Activated T-helper 1 cell treated with anti-CD3 and anti-CD28 coated beads, Interleukin-12 subunit alpha, Interleukin-12 subunit beta, Interleukin-2, Interleukin-4 antibody, amounts not matched to agents 30 ng/mL and 10 ng/mL and 1 ng/mL, durations not matched to agents 14 hours and 24 hours and 36 hours (primary cell): ENCODE data around the gene YPEL3. TPM values are rescaled to one million over a fixed set of nuclear protein-coding genes. Genes with fewer than 3 reads are reported as not detected.

ENCODE experiments used
- DNase-seq: peaks from one replicate; pipeline ENCODE4 v3.0.0; 2021; ENCODE audit warnings: low spot score
- H3K27ac Mint-ChIP-seq: one replicate; pipeline ENCODE4 v1.8.0; 2021; ENCODE audit warnings: mild to moderate bottlenecking, mixed read lengths
- H3K27me3 Mint-ChIP-seq: one replicate; pipeline ENCODE4 v1.8.0; 2022; ENCODE audit warnings: mild to moderate bottlenecking, moderate library complexity, mixed read lengths; ENCODE audit not compliant: insufficient read depth
- H3K36me3 Mint-ChIP-seq: one replicate; pipeline ENCODE4 v1.8.0; 2021; ENCODE audit warnings: low read depth, mixed read lengths
- H3K4me1 Mint-ChIP-seq: one replicate; pipeline ENCODE4 v1.8.0; 2021; ENCODE audit warnings: low read depth, mixed read lengths
- H3K4me3 Mint-ChIP-seq: one replicate; pipeline ENCODE4 v1.8.0; 2021; ENCODE audit warnings: mild to moderate bottlenecking, moderate library complexity, mixed read lengths
- H3K9me3 Mint-ChIP-seq: one replicate; pipeline ENCODE4 v1.8.0; 2021; ENCODE audit warnings: mixed read lengths
- intact Hi-C: fragments of 100-400 bp; cut with micrococcal nuclease; formaldehyde crosslinking; loops from one replicate; pipeline ENCODE4 v1.15.1; 2024
- total RNA-seq: library from RNA; stranded (reverse); gene quantifications from 2 replicates; pipeline ENCODE4 v1.2.3, GENCODE V29; 2022

The YPEL3 gene
- total RNA-seq, 1 donor from 2014 or later: 15.1 TPM

GRCh38 chr16:30084096-30084815 is 11.8 kb downstream of the YPEL3 start:
- Mint-ChIP-seq H3K27ac (no peak overlapping the region), H3K9me3 (no peaks in the 10 kb centered on the region), H3K36me3 (peaks cover 33% of the 10 kb centered on the region), H3K27me3 (no peaks in the 10 kb centered on the region), H3K4me1 (peaks cover 18% of the 10 kb centered on the region), H3K4me3 (no peak overlapping the region)
- no peak for DNase-seq
- intact Hi-C loops: no loop called here

- H3K4me1 Mint-ChIP-seq: peaks cover 10% of the 10 kb centered on the region
- no peaks in the 10 kb centered on the region for H3K9me3 Mint-ChIP-seq
- H3K27ac Mint-ChIP-seq: peak overlapping the region; percentile 42
- H3K4me3 Mint-ChIP-seq: no peak overlapping the region
- intact Hi-C loops: no loop called here
- DNase-seq: no peak
- H3K36me3 Mint-ChIP-seq: peaks cover 33% of the 10 kb centered on the region
- no peaks in the 10 kb centered on the region for H3K27me3 Mint-ChIP-seq
Observed at GRCh38 chr16:30083216-30084055, 12.6 kb downstream of the YPEL3 start.

GRCh38 chr16:30082545-30083090 is 13.4 kb downstream of the YPEL3 start:
- peaks cover 37% of the 10 kb centered on the region for H3K36me3 Mint-ChIP-seq
- no peaks in the 10 kb centered on the region for H3K27me3 Mint-ChIP-seq
- no peak for DNase-seq
- H3K27ac Mint-ChIP-seq: no peak overlapping the region
- H3K9me3 Mint-ChIP-seq: no peaks in the 10 kb centered on the region
- H3K4me1 Mint-ChIP-seq: peaks cover 14% of the 10 kb centered on the region
- H3K4me3 Mint-ChIP-seq: no peak overlapping the region
- intact Hi-C loops: no loop called here

GRCh38 chr16:30079480-30079879 is 16.5 kb downstream of the YPEL3 start:
- DNase-seq: no peak
- Mint-ChIP-seq H3K36me3 (peaks cover 39% of the 10 kb centered on the region), H3K27me3 (no peaks in the 10 kb centered on the region), H3K4me3 (peak overlapping the region; percentile 24), H3K9me3 (no peaks in the 10 kb centered on the region), H3K4me1 (peaks cover 39% of the 10 kb centered on the region), H3K27ac (no peak overlapping the region)
- intact Hi-C loops: no loop called here

GRCh38 chr16:30078744-30079143 is 17.3 kb downstream of the YPEL3 start:
- intact Hi-C loops: no loop called here
- DNase-seq: no peak
- no peak overlapping the region for H3K27ac Mint-ChIP-seq
- H3K4me1 Mint-ChIP-seq: peaks cover 39% of the 10 kb centered on the region
- H3K36me3 Mint-ChIP-seq: peaks cover 39% of the 10 kb centered on the region
- H3K4me3 Mint-ChIP-seq: no peak overlapping the region
- H3K9me3 Mint-ChIP-seq: no peaks in the 10 kb centered on the region
- H3K27me3 Mint-ChIP-seq: no peaks in the 10 kb centered on the region

- DNase-seq: no peak
- intact Hi-C loops: no loop called here
- H3K4me3 Mint-ChIP-seq: peak overlapping the region; percentile 97
- peaks cover 33% of the 10 kb centered on the region for H3K36me3 Mint-ChIP-seq
- H3K9me3 Mint-ChIP-seq: no peaks in the 10 kb centered on the region
- no peaks in the 10 kb centered on the region for H3K27me3 Mint-ChIP-seq
- H3K4me1 Mint-ChIP-seq: peaks cover 39% of the 10 kb centered on the region
- peak overlapping the region; percentile 33 for H3K27ac Mint-ChIP-seq
Observed at GRCh38 chr16:30077656-30078055, 18.4 kb downstream of the YPEL3 start.

- Mint-ChIP-seq H3K4me3 (peak overlapping the region; percentile 97), H3K4me1 (peaks cover 44% of the 10 kb centered on the region), H3K27ac (peak overlapping the region; percentile 81), H3K36me3 (peaks cover 34% of the 10 kb centered on the region), H3K27me3 (no peaks in the 10 kb centered on the region), H3K9me3 (no peaks in the 10 kb centered on the region)
- intact Hi-C loops: loop anchor here (1.0 kb wide), 2 partner anchors 16 to 20 kb away; partner anchors contain the start of gene YPEL3
- no peak for DNase-seq
Observed at GRCh38 chr16:30076276-30076791, 19.7 kb downstream of the YPEL3 start.

- peaks cover 34% of the 10 kb centered on the region for H3K36me3 Mint-ChIP-seq
- peak; percentile 92 for DNase-seq
- H3K9me3 Mint-ChIP-seq: no peaks in the 10 kb centered on the region
- peak within 1 kb of the TSS; percentile 97 for H3K4me3 Mint-ChIP-seq
- H3K4me1 Mint-ChIP-seq: peaks cover 44% of the 10 kb centered on the region
- intact Hi-C loops: loop anchor here (1.0 kb wide), 3 partner anchors 10 to 21 kb away; partner anchors contain the start of genes ALDOA and YPEL3
- no peaks in the 10 kb centered on the region for H3K27me3 Mint-ChIP-seq
- peak within 1 kb of the TSS; percentile 96 for H3K27ac Mint-ChIP-seq
Observed at GRCh38 chr16:30075503-30076275, 20.3 kb downstream of the YPEL3 start, which contains the start of gene PPP4C. Gene PPP4C (plus strand): TSS chr16:30075994. CDS start chr16:30076378, 384 bp downstream.

GRCh38 chr16:30070490-30070889 is 25.5 kb downstream of the YPEL3 start:
- Mint-ChIP-seq H3K36me3 (peaks cover 45% of the 10 kb centered on the region), H3K27ac (no peak overlapping the region), H3K27me3 (no peaks in the 10 kb centered on the region), H3K4me3 (no peak overlapping the region), H3K9me3 (no peaks in the 10 kb centered on the region), H3K4me1 (peaks cover 39% of the 10 kb centered on the region)
- intact Hi-C loops: no loop called here
- DNase-seq: no peak

- H3K27ac Mint-ChIP-seq: peak overlapping the region; percentile 47
- H3K36me3 Mint-ChIP-seq: peaks cover 45% of the 10 kb centered on the region
- H3K9me3 Mint-ChIP-seq: no peaks in the 10 kb centered on the region
- intact Hi-C loops: loop anchor here (5.0 kb wide), 1 partner anchor 263 kb away; the partner anchor contains the start of gene MAZ
- H3K4me3 Mint-ChIP-seq: no peak overlapping the region
- no peaks in the 10 kb centered on the region for H3K27me3 Mint-ChIP-seq
- peaks cover 36% of the 10 kb centered on the region for H3K4me1 Mint-ChIP-seq
- no peak for DNase-seq
Observed at GRCh38 chr16:30069611-30070462, 26.2 kb downstream of the YPEL3 start.

GRCh38 chr16:30068750-30069610 is 27.0 kb downstream of the YPEL3 start:
- peaks cover 47% of the 10 kb centered on the region for H3K36me3 Mint-ChIP-seq
- intact Hi-C loops: loop anchor here (5.0 kb wide), 1 partner anchor 262 kb away; the partner anchor contains the start of gene MAZ
- H3K27me3 Mint-ChIP-seq: no peaks in the 10 kb centered on the region
- DNase-seq: peak; percentile 36
- H3K4me1 Mint-ChIP-seq: peaks cover 32% of the 10 kb centered on the region
- peak overlapping the region; percentile 72 for H3K4me3 Mint-ChIP-seq
- no peaks in the 10 kb centered on the region for H3K9me3 Mint-ChIP-seq
- peak overlapping the region; percentile 79 for H3K27ac Mint-ChIP-seq
